Tibial nerve (tissue), 4 donors: ENCODE measurements around the gene TERC. TPM values are rescaled to one million over a fixed set of nuclear protein-coding genes. Genes with fewer than 3 reads are reported as not detected.

Experiments used
- DNase-seq, 2 donors: peaks; one replicate each; pipeline ENCODE4 v3.0.0-alpha.2; 2019; ENCODE audit warnings: low spot score in 2 of 2
- H3K27ac ChIP-seq, 4 donors: fragments of 200-600 bp; sonication (generic) in 3 of 4; one replicate each; pipeline ENCODE4 v1.5.1; 2017 to 2019; ENCODE audit warnings: mild to moderate bottlenecking in 1 of 4
- H3K27me3 ChIP-seq, 2 donors: fragments of 200-600 bp; sonication (generic) in 1 of 2; one replicate each; pipeline versions ENCODE4 v1.5.1 to v1.6.0; 2017 to 2019
- H3K36me3 ChIP-seq, 3 donors: fragments of 200-600 bp; sonication (generic); one replicate each; pipeline ENCODE4 v1.5.1; 2018 to 2019
- H3K4me1 ChIP-seq, 4 donors: fragments of 200-600 bp; sonication (generic) in 3 of 4; one replicate each; pipeline ENCODE4 v1.5.1; 2017 to 2019
- H3K4me3 ChIP-seq, 4 donors: fragments of 200-600 bp; sonication (generic) in 3 of 4; one replicate each; pipeline ENCODE4 v1.5.1; 2017 to 2019; ENCODE audit warnings: mild to moderate bottlenecking in 1 of 4, moderate library complexity in 1 of 4
- H3K9me3 ChIP-seq, 4 donors: fragments of 200-600 bp; sonication (generic) in 3 of 4; one replicate each; pipeline ENCODE4 v1.5.1; 2017 to 2019
- CTCF ChIP-seq, 5 experiments: fragments of 200-600 bp in 3 of 5; fragments of 450-650 bp in 2 of 5; sonication (generic) in 3 of 5; IDR thresholded peaks; one replicate each; pipeline ENCODE4 v1.5.1; 2016 to 2019; ENCODE audit warnings: antibody characterized with exemption in 5 of 5, mild to moderate bottlenecking in 3 of 5, moderate library complexity in 2 of 5
- EP300 ChIP-seq, 2 donors: sonication (generic); formaldehyde crosslinking; IDR thresholded peaks; one replicate each; pipeline ENCODE4 v1.6.1; 2017; ENCODE audit warnings: antibody characterized with exemption in 2 of 2, mild to moderate bottlenecking in 1 of 2
- POLR2A ChIP-seq, 2 donors: fragments of 450-650 bp; IDR thresholded peaks; one replicate each; pipeline ENCODE4 v1.6.1; 2017; ENCODE audit warnings: antibody characterized with exemption in 2 of 2, mild to moderate bottlenecking in 2 of 2, moderate library complexity in 2 of 2
- WGBS, 2 donors: methylation state at CpG; one replicate each; pipeline ENCODE4 v1.1.5; 2018; 5-methylcytosine and 5-hydroxymethylcytosine counted together
- total RNA-seq, 4 donors: library from RNA; depleted of rRNA; stranded (reverse); fragments of >200 nt; gene quantifications; one replicate each; pipeline ENCODE4 v1.1.0, GENCODE V29; 2016

Gene TERC
- total RNA-seq, 4 donors from 2014 or later = 110 to 241 (median 179) TPM

DNA sequence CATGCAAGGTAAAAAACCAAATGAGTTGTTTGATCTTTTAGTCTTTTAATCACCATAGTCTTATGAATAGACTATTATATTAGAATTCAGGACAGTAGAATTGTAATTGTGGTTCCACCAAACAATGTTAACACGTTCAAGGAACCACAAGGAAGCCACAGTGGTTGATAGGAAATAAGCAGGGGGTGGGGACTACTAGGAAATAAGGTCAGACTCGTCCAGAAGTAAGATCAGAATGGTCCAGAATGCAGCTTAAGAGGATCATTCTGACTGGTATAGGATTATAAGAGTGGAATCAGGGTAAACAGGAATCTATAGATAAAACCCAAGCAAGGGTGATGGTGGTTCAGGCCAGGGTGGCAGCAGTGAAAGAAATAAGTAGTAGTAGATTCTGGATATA lies 15.9 kb upstream of the TERC start:
- WGBS, 2 donors = 52 to 62% methylated on average over 2 of the region's 2 CpGs
- H3K9me3 ChIP-seq = no peaks in the 10 kb centered on the region
- H3K36me3 ChIP-seq = peaks cover 0 to 94% (median 13%) of the 10 kb centered on the region in 3 donors
- peaks cover 0 to 18% (median 3%) of the 10 kb centered on the region in 4 donors for H3K4me1 ChIP-seq
- no peaks in the 10 kb centered on the region for H3K27me3 ChIP-seq
- no peak overlapping the region for H3K4me3 ChIP-seq
- TF ChIP-seq CTCF (IDR thresholded peaks at IDR 0.05) (no peak), EP300 (IDR thresholded peaks at IDR 0.05) (no peak), POLR2A (IDR thresholded peaks at IDR 0.05) (no peak)
- DNase-seq = no peak
- H3K27ac ChIP-seq = no peak overlapping the region

DNA sequence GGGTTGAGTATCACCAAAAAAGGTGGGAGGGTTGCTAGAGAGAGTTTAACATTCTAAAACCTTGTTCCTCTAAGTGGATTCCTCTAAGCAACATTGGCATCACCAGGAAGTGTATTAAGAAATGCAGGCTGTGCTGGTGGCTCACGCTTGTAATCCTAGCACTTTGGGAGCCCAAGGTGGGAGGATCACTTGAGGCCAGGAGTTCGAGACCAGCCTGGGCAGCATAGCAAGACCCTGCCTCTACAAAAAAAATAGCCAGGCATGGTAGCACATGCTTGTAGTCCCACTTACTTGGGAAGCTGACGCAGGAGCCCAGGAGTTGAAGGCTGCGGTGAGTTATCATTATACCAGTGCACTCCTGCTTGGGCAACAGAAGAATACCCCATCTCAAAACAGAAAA lies 13.0 kb upstream of the TERC start:
- Histone ChIP-seq H3K4me3 (no peak overlapping the region), H3K27ac (no peak overlapping the region), H3K4me1 (peaks cover 3 to 40% (median 20%) of the 10 kb centered on the region in 4 donors), H3K9me3 (no peaks in the 10 kb centered on the region), H3K27me3 (no peaks in the 10 kb centered on the region), H3K36me3 (peaks cover 0 to 80% (median 9%) of the 10 kb centered on the region in 3 donors)
- no peak for TF ChIP-seq EP300 (IDR thresholded peaks at IDR 0.05)
- no peak for TF ChIP-seq CTCF (IDR thresholded peaks at IDR 0.05)
- TF ChIP-seq POLR2A (IDR thresholded peaks at IDR 0.05) = no peak
- 82 to 83% methylated on average over 4 of the region's 4 CpGs for WGBS, 2 donors
- no peak for DNase-seq

DNA sequence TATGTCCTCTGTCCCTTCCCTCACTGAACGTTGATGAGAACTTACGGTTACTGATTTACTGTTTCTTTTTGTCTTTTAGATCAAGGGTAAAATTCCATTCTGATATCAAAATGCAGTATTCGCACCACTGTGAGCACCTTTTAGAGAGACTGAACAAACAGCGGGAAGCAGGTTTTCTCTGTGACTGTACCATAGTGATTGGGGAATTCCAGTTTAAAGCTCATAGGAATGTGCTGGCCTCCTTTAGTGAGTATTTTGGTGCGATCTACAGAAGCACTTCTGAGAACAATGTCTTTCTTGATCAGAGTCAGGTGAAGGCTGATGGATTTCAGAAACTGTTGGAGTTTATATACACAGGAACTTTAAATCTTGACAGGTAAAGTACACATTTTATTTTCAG lies 9.3 kb upstream of the TERC start:
- peaks cover 3 to 32% (median 20%) of the 10 kb centered on the region in 4 donors for H3K4me1 ChIP-seq
- TF ChIP-seq CTCF (IDR thresholded peaks at IDR 0.05) (no peak), POLR2A (IDR thresholded peaks at IDR 0.05) (no peak), EP300 (IDR thresholded peaks at IDR 0.05) (no peak)
- no peaks in the 10 kb centered on the region for H3K27me3 ChIP-seq
- H3K9me3 ChIP-seq = no peaks in the 10 kb centered on the region
- peaks cover 0 to 43% (median 0%) of the 10 kb centered on the region in 3 donors for H3K36me3 ChIP-seq
- H3K27ac ChIP-seq = peak overlapping the region in 1 of 4 donors; percentile 96
- H3K4me3 ChIP-seq = peak overlapping the region in 3 of 4 donors; percentile 75 to 88 (median 83)
- DNase-seq = no peak
- 53 to 64% methylated on average over 5 of the region's 5 CpGs for WGBS, 2 donors

- DNase-seq = peak; percentile 88 to 92
- TF ChIP-seq EP300 (IDR thresholded peaks at IDR 0.05) (peak; percentile 59 to 100), CTCF (IDR thresholded peaks at IDR 0.05) (peak in 1 of 5 experiments; percentile 42), POLR2A (IDR thresholded peaks at IDR 0.05) (peak; percentile 99 to 100)
- Histone ChIP-seq H3K36me3 (peaks cover 0 to 33% (median 0%) of the 10 kb centered on the region in 3 donors), H3K27me3 (no peaks in the 10 kb centered on the region), H3K4me3 (peak within 1 kb of the TSS; percentile 70 to 88 (median 79)), H3K27ac (peak within 1 kb of the TSS; percentile 90 to 97 (median 96)), H3K9me3 (no peaks in the 10 kb centered on the region), H3K4me1 (peaks cover 3 to 32% (median 20%) of the 10 kb centered on the region in 4 donors)
- WGBS, 2 donors = 0 to 1% methylated on average over 50 to 56 of the region's 61 CpGs
Observed at GRCh38 chr3:169772897-169773816, 8.3 kb upstream of the TERC start, which contains the start of gene MYNN. Gene MYNN, plus strand, starts transcription at chr3:169773396. Its CDS starts 900 bp downstream, at chr3:169774296.
